Measurements from ENCODE around the gene PDXP. TPM values are rescaled to one million over a fixed set of nuclear protein-coding genes. Genes with fewer than 3 reads are reported as not detected.
A peak's percentile ranks its signal among the peaks of the same experiment; 100 is the strongest.

PDXP gene
- total RNA-seq, 1 donor from 2014 or later: 88.1 TPM

GRCh38 chr22:37664249-37665101 is 6.0 kb downstream of the PDXP start:
- Mint-ChIP-seq H3K4me1 (ENCODE audit: low read depth, unreplicated experiment) (peaks cover 27% of the 10 kb centered on the region), H3K27ac (ENCODE audit: unreplicated experiment) (peak overlapping the region; percentile 22), H3K27me3 (ENCODE audit: unreplicated experiment) (peaks cover 6% of the 10 kb centered on the region), H3K9me3 (ENCODE audit: unreplicated experiment) (peaks cover 5% of the 10 kb centered on the region), H3K4me3 (ENCODE audit: unreplicated experiment) (no peak overlapping the region), H3K36me3 (ENCODE audit: unreplicated experiment) (no peaks in the 10 kb centered on the region)
- no peak for DNase-seq
- TF ChIP-seq, protein P1, sequence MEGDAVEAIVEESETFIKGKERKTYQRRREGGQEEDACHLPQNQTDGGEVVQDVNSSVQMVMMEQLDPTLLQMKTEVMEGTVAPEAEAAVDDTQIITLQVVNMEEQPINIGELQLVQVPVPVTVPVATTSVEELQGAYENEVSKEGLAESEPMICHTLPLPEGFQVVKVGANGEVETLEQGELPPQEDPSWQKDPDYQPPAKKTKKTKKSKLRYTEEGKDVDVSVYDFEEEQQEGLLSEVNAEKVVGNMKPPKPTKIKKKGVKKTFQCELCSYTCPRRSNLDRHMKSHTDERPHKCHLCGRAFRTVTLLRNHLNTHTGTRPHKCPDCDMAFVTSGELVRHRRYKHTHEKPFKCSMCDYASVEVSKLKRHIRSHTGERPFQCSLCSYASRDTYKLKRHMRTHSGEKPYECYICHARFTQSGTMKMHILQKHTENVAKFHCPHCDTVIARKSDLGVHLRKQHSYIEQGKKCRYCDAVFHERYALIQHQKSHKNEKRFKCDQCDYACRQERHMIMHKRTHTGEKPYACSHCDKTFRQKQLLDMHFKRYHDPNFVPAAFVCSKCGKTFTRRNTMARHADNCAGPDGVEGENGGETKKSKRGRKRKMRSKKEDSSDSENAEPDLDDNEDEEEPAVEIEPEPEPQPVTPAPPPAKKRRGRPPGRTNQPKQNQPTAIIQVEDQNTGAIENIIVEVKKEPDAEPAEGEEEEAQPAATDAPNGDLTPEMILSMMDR (IDR thresholded peaks at IDR 0.05; ENCODE audit: partially characterized antibody, unreplicated experiment): no peak

DNA sequence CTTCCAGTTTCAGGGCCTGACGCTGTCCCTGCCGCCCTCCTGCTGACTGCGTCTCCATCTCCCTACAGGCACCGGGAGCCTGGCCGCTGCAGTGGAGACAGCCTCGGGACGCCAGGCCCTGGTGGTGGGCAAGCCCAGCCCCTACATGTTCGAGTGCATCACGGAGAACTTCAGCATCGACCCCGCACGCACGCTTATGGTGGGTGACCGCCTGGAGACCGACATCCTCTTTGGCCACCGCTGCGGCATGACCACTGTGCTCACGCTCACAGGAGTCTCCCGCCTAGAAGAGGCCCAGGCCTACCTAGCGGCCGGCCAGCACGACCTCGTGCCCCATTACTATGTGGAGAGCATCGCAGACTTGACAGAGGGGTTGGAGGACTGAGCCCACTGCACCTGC is 7.0 kb downstream of the PDXP start:
- H3K27me3 Mint-ChIP-seq (ENCODE audit: unreplicated experiment): peaks cover 6% of the 10 kb centered on the region
- no peak overlapping the region for H3K4me3 Mint-ChIP-seq (ENCODE audit: unreplicated experiment)
- peaks cover 20% of the 10 kb centered on the region for H3K4me1 Mint-ChIP-seq (ENCODE audit: low read depth, unreplicated experiment)
- TF ChIP-seq, protein P1 (IDR thresholded peaks at IDR 0.05; ENCODE audit: partially characterized antibody, unreplicated experiment): no peak
- no peak for DNase-seq
- H3K27ac Mint-ChIP-seq (ENCODE audit: unreplicated experiment): no peak overlapping the region
- peaks cover 7% of the 10 kb centered on the region for H3K9me3 Mint-ChIP-seq (ENCODE audit: unreplicated experiment)
- no peaks in the 10 kb centered on the region for H3K36me3 Mint-ChIP-seq (ENCODE audit: unreplicated experiment)

DNA sequence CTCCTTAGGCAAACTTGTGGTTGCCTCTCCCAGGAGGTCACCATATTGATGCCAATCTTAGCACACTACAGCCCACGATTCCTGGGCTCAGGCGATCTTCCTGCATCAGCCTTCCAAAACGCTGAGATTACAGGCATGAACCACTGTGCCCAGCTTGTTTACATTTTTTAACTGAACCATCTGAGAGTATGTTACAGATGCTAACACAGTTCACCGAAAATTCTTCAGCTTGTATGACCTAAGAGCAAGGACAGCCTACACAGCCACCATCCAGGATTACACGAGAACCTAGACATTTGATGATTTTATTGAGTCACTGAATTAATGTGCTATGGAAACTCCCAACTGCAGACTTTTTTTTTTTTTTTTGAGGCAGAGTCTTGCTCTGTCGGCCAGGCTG is 11.1 kb downstream of the PDXP start:
- H3K9me3 Mint-ChIP-seq (ENCODE audit: unreplicated experiment): peaks cover 2% of the 10 kb centered on the region
- peaks cover 2% of the 10 kb centered on the region for H3K27me3 Mint-ChIP-seq (ENCODE audit: unreplicated experiment)
- H3K4me1 Mint-ChIP-seq (ENCODE audit: low read depth, unreplicated experiment): peaks cover 1% of the 10 kb centered on the region
- no peak for DNase-seq
- H3K36me3 Mint-ChIP-seq (ENCODE audit: unreplicated experiment): no peaks in the 10 kb centered on the region
- TF ChIP-seq, protein P1 (IDR thresholded peaks at IDR 0.05; ENCODE audit: partially characterized antibody, unreplicated experiment): no peak
- H3K4me3 Mint-ChIP-seq (ENCODE audit: unreplicated experiment): no peak overlapping the region
- H3K27ac Mint-ChIP-seq (ENCODE audit: unreplicated experiment): no peak overlapping the region

- TF ChIP-seq, protein P1 (IDR thresholded peaks at IDR 0.05; ENCODE audit: partially characterized antibody, unreplicated experiment): no peak
- Mint-ChIP-seq H3K4me3 (ENCODE audit: unreplicated experiment) (no peak overlapping the region), H3K27me3 (ENCODE audit: unreplicated experiment) (peaks cover 5% of the 10 kb centered on the region), H3K9me3 (ENCODE audit: unreplicated experiment) (peaks cover 4% of the 10 kb centered on the region), H3K36me3 (ENCODE audit: unreplicated experiment) (no peaks in the 10 kb centered on the region), H3K27ac (ENCODE audit: unreplicated experiment) (no peak overlapping the region), H3K4me1 (ENCODE audit: low read depth, unreplicated experiment) (peaks cover 2% of the 10 kb centered on the region)
- DNase-seq: no peak
These were observed 13.8 kb downstream of the PDXP start for GRCh38 chr22:37672206-37672919.
